ENCODE measurements around the gene CFAP100.

CFAP100 gene

DNA sequence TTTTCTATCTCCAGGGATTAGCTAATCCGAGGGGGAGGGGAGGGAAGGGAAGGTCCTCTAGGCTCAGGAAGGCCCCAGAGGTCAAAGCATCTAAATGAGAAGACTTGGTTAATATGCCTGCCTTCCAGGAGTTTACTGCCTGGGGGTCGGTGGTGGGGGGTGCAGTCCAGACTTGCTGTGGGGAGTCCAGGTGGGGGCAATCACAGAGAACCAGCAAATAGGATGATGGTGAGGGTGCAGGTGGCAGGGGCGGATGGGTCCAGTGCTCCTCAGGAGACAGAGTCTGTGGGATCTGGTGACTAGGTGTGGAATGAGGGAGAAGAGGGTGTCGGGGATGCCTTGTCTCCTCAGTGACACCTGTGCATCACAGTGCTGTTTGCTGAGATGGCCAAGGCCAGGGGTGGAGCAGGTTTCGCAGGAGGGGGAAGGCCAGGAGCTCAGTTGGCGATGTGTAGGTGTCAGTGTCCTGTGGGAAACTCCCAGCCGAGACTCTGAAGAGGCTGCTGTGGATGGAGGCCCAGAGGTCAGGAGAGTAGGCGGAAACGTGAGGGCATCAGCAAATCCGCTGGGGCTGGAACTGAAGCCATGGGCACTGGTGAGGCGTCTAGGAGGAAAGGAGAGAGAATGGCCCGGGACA, 8.1 kb downstream of the CFAP100 start:
- TF ChIP-seq, protein P1, sequence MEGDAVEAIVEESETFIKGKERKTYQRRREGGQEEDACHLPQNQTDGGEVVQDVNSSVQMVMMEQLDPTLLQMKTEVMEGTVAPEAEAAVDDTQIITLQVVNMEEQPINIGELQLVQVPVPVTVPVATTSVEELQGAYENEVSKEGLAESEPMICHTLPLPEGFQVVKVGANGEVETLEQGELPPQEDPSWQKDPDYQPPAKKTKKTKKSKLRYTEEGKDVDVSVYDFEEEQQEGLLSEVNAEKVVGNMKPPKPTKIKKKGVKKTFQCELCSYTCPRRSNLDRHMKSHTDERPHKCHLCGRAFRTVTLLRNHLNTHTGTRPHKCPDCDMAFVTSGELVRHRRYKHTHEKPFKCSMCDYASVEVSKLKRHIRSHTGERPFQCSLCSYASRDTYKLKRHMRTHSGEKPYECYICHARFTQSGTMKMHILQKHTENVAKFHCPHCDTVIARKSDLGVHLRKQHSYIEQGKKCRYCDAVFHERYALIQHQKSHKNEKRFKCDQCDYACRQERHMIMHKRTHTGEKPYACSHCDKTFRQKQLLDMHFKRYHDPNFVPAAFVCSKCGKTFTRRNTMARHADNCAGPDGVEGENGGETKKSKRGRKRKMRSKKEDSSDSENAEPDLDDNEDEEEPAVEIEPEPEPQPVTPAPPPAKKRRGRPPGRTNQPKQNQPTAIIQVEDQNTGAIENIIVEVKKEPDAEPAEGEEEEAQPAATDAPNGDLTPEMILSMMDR (IDR thresholded peaks at IDR 0.05), result no peak

- TF ChIP-seq, protein P1 (IDR thresholded peaks at IDR 0.05), result no peak
Measured at GRCh38 chr3:126406389-126407296, 11.9 kb downstream of the CFAP100 start.

DNA sequence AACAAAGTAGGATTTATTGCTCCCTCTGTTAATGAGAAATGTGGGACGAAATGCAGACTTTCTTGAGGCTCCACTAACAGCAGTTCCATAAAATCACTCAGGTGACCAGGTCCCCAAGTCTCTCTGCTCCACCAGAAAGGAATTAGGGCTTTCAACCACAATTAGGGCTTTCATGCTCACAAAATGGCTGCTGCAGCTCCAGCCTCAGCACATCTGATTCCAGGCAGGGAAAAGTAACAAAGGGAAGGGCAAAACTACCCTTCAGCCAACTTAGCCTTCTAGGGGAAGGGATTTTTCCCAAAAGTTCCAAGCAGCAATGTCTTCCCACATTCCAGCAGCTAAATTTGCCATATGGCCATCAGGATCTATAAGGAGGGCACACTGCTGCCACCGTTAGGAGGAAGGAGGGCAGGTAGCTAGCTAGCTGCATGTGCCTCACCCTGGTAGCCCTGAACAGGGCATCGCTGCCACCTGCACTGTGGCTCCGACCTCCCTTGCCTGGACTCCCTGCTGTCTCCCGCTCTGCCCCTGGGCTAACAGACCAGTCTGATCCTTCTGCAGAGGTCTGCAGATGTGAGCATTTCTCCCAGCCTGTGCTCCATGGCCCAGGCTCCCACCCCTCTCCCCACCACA, 12.8 kb downstream of the CFAP100 start:
- TF ChIP-seq, protein P1 (IDR thresholded peaks at IDR 0.05), result no peak

DNA sequence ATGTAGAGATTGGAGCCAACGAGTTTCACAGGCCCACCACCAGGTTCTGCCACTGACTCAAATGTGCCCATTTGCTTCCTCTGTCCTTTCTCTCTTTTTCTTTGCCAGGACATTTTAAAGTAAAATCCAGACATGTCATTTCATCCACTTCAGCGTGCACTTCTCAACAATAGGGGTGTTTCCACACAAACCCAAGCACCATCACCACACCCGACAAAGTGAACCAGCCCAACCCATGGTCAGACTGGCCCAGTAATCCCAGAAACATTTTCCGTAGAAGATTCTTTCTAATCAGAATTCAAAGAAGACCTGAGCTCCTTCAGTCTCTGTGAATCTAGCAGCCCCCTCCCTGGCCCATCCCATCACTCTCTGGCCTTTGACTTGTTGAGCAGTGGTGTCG, 13.4 kb downstream of the CFAP100 start:
- TF ChIP-seq, protein P1 (IDR thresholded peaks at IDR 0.05), result no peak

GRCh38 chr3:126412841-126413692, 18.4 kb downstream of the CFAP100 start:
- TF ChIP-seq, protein P1 (IDR thresholded peaks at IDR 0.05), result no peak

DNA sequence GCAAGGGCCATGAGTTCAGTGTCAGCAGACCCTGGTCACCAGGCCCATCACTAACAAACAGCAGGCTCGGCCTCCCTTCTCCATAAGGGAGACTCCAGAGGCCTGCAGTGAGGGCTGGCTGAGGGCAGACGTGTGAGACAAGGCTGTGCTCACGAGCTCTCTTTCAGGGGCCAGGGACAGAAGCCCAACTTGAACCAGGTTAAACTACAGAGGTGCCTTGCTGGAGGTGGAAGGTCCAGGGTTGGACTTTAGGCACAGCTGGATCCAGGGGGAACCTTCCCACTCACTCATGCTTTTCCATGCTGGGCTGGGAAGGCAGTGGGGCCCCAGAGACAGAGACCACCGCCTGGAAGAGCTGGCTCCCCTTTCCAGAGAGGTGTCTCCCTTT, 19.0 kb downstream of the CFAP100 start:
- TF ChIP-seq, protein P1 (IDR thresholded peaks at IDR 0.05), result no peak

DNA sequence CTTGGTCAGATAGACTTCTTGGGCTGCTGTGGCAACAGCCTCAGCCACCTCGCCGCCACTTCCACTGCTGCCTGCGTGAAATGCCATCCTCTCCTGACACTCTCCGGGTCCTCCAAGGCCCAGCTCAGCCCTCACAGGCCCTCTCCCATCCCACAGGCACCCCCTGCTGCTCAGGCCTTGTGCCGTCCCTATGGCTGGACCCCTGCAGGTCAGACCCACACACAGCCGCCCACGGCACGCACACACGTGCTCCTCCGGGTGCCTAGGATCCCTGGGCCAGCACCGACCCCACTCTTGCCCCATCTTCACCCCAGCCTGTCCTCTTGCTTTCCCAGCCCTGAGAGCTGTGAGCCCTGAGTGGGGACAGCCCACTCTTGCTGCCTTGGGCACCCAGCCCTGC, 19.7 kb downstream of the CFAP100 start:
- TF ChIP-seq, protein P1 (IDR thresholded peaks at IDR 0.05), result no peak

Measured in LNCAP (cell line).